Body of pancreas (tissue), 4 donors: Measurements from ENCODE around the gene TPPP.
A peak's percentile ranks its signal among the peaks of the same experiment; 100 is the strongest.

Experiments
- POLR2A ChIP-seq, 3 donors: fragments of 450-650 bp; IDR thresholded peaks; one replicate each; pipeline ENCODE4 v1.6.1; 2016; ENCODE audit warnings: antibody characterized with exemption in 3 of 3, mild to moderate bottlenecking in 2 of 3
- TF ChIP-seq, protein P1 (sequence below), 7 experiments: fragments of 450-650 bp in 4 of 7; fragments of 200-600 bp in 3 of 7; sonication (generic) in 3 of 7; IDR thresholded peaks; one replicate each; pipeline ENCODE4 v1.5.1; 2016 to 2019; ENCODE audit warnings: antibody characterized with exemption in 7 of 7

DNA sequence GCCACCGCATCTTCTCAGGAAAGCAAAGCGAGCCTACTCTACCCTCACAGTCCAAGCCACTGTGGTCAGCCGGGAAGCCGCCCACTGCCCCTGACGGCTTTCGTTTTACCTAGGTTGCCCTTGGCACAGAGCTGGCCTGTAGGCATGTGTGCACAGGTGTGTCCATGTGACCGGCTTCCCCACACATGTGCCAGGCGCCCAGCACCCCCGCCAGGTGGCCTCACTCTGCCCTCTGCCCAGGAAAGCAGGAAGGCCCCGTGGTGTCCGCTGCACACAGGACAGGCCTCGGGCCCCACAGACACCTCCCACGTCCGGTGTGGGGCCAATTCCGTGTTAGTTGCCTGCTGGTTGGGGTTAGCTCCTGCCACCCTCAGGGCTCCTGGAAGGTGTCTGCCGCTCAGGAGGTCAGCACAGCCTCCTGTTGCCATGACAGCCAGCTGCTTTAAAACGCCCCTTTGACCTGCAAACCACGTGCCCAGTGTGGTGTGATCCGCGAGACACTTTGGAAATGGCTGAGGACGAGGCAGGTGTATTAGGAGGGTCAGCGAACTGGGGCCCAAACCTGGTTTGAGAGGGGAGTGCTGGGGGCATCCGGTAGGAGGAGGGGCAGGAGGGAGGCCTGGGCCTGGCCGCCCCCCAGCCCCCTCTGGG, 28.7 kb downstream of the TPPP start:
- TF ChIP-seq POLR2A (IDR thresholded peaks at IDR 0.05) = no peak
- TF ChIP-seq, protein P1, sequence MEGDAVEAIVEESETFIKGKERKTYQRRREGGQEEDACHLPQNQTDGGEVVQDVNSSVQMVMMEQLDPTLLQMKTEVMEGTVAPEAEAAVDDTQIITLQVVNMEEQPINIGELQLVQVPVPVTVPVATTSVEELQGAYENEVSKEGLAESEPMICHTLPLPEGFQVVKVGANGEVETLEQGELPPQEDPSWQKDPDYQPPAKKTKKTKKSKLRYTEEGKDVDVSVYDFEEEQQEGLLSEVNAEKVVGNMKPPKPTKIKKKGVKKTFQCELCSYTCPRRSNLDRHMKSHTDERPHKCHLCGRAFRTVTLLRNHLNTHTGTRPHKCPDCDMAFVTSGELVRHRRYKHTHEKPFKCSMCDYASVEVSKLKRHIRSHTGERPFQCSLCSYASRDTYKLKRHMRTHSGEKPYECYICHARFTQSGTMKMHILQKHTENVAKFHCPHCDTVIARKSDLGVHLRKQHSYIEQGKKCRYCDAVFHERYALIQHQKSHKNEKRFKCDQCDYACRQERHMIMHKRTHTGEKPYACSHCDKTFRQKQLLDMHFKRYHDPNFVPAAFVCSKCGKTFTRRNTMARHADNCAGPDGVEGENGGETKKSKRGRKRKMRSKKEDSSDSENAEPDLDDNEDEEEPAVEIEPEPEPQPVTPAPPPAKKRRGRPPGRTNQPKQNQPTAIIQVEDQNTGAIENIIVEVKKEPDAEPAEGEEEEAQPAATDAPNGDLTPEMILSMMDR (IDR thresholded peaks at IDR 0.05) = peak in 3 of 7 experiments; percentile 18 to 37 (median 37)
